GM11168 (cell line): ENCODE measurements around the gene DPP10.

Experiments used
- in situ Hi-C: fragments of 300-500 bp; cut with MboI; formaldehyde crosslinking; loops from one replicate; pipeline ENCODE4 v1.12.0; 2022; ENCODE audit warnings: low sequenced_read_pairs; ENCODE audit not compliant: unreplicated experiment

The DPP10 gene

DNA sequence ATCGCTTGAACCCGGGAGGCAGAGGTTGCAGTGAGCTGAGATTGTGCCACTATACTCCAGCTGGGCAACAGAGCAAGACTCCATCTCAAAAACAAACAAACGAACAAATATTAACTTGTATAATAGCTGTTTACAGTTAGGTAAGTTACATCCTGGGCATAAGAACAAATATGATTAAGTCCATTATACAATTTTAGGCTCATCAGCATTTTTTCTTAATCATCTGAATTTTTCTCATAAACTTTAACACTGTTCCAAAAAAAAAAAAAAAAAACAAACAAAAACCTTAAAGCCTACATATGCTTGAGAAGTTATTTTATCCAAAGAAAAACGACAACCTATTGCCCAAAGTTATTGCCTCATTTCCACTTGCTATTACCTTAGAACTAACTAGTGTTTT, 1042.5 kb downstream of the DPP10 start:
- in situ Hi-C loops = no loop called here

DNA sequence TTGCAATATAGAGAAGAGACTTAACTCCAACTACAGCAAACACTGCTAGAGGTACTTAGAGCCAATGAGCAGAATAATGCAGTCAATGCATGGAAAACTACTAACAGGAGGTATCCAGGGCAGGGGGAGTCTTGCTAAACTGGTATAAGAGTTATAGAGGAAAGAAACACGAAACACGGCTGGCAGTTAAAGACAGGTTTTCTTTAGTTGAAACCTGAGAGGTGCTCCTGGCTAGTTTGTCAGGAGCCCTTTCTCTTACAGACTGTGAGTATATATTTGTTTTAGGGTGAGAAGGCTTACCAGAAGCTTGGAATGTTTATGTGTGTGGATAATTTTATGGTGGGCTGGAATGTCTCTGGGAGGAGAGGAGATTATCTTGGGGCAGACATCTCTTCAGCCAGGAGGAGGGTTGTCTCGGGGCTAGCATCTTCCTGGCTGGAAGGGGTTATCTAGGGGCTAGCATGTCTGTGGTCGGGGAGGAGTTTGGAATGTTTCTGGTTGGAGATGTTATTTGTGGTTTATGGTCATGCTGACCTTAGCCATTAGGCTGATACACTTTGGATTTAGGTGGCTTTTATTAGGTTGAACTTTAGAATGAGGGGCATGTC, 1048.8 kb downstream of the DPP10 start:
- in situ Hi-C loops = no loop called here

DNA sequence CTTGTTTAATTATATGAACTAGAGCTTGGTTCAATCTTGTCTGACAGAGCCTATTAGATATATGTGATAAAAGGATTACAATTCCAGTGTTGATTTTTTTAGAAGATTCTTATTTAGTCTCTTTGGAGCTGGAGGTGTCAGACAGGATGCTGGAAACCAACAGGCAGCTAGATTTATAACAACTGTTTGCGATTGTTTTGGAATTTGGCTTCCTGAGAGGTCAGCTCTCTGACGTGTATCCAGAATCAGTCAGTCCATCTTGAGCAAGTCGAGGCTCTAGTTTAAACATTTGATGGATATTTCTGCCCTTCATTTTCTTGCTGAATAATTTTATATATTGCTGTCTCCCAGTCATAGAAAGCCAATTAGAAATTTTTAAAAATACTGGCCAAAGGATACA, 1062.9 kb downstream of the DPP10 start:
- in situ Hi-C loops = no loop called here

DNA sequence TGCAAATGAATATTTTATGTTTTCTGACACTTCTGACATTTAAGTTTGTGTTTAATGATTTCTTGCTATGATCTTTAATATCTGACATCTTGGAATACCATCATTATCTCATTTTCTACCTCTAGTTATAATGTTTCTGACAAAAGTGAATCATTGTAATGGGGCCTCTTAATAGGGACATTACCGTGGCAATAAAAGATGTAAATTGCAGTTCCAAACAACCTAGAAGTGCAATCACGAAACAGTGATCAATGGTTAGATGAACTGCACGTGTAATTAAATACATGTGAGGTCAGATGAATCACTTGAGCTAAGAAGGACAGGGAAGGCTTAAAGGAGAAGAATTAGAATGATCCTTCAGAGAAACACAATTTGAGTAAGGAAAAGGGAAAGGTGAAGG, 1078.3 kb downstream of the DPP10 start:
- in situ Hi-C loops = no loop called here

DNA sequence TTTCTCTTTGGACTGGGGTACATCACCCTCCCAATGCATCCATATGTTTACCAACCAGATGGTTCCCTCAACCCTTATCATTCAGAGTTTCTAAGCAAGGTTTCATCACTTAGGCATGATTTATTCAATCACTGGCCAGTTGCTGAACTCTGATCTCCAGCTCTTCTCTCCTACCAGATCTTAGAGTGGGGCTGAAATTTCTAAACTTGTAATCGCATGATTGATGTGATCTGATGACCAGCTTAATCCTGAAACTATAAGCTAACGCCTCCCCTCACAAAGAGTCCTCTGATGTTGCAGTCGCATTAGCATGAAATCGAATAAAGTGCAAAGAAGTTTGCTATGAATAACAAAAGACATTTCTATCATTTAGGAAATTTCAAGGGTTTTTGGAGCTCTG, 1082.0 kb downstream of the DPP10 start:
- in situ Hi-C loops = no loop called here

DNA sequence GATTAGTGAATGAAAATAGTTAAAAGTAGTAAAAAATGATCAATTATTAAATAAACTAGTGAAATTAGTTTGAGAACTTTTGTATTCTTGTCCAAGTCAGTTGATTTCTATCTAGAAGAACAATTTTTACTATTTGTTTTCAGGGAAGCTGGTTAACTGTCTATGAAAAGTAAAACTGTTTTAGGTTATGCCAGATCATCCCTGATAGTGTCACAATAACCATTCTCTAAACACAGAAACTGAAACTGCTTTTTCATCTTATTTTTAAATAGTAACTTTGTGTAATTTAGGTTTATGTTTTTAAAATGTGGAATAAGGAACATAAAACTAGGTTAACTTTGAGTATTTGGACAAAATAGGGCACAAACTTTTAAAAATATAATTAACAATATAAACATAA, 1087.2 kb downstream of the DPP10 start:
- in situ Hi-C loops = no loop called here

DNA sequence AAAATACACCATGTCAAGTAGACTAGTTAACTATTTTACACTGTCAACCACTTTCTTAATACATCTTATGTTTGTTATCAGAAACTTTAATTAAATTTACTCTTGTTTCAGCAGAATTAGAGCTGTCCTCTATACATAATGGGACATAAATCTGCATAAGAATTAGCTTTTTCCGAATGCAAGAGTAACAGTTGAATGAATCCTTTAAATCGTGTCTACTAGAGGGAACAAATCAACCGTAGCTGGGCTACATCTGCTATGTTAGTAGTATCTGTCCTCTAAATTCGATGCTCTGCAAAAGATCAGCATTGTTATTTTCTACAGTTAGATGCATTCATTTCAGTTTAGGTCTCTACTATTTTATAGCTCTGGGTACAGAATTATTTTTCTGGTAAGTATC, 1090.6 kb downstream of the DPP10 start:
- in situ Hi-C loops = no loop called here

DNA sequence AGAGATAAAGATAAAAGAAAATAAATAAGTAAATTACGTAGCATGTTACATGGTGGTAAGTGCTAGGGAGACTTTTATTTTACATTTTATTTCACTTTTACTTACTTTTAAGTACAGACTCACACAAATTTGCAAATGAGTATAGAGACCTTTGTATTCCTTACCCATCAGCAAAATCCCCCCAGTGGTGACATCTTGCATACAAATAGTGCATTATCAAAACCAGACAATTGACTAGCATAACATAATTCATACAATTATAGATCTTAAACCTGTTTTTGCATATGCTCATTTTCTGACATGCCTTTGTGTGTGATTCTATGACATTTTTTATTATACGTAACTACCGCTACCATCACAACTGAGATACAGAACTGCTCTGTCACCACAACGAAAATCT, 1099.4 kb downstream of the DPP10 start:
- in situ Hi-C loops = no loop called here

DNA sequence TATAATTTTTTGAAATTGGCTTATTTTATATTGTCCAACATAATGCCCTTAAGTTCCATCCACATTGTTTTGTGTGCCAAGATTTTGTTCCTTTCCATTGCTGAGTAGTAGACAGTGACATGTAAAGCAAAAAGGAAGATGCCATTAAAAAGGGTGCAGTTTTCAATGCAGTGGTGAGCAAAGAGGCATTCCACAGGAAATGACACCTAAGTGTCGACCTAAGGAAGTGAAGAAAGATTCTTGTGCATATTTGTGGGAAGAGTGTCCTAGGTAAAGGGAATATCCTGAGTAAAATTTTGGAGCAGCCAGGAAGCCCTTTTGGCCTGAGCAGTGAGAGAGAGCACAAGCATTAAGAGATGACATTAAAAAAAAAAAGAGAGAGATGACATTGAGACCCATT, 1099.9 kb downstream of the DPP10 start:
- in situ Hi-C loops = no loop called here

DNA sequence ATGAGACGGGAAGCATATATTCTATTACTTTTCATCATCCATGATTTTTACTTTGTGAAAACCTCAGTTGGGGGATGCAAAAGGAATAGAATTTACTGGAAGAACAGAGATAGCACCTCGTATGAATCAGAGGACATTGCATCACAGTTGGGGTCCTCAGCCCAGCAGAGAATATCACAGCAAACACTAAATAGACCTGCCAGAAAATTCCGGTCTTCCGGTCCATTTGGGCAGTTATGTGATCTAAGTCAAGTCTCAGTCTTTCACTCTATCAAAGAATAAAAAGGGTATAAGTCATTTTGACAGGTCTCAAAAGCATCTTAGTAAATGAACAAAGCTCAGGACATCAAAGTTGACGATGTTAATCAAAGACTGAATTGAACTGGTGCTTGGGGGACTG, 1100.6 kb downstream of the DPP10 start:
- in situ Hi-C loops = no loop called here

DNA sequence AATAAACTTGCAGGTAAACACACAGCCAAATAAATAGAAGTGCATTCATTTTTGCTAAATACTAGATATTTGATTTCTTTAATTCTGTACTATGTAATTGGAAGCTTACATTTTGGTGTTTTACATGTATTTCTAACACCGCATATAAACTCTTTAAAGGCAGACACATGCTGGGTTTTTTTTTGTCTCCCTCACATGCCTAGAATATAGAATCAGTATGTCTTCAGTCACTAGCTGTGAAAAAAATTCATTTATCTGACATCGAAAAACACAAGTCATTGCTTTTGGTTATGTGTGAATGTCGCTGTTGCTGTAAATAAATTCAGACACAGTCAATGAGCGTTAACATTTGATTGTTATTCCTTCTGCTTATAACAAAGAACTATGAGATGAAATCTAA, 1101.0 kb downstream of the DPP10 start:
- in situ Hi-C loops = no loop called here

DNA sequence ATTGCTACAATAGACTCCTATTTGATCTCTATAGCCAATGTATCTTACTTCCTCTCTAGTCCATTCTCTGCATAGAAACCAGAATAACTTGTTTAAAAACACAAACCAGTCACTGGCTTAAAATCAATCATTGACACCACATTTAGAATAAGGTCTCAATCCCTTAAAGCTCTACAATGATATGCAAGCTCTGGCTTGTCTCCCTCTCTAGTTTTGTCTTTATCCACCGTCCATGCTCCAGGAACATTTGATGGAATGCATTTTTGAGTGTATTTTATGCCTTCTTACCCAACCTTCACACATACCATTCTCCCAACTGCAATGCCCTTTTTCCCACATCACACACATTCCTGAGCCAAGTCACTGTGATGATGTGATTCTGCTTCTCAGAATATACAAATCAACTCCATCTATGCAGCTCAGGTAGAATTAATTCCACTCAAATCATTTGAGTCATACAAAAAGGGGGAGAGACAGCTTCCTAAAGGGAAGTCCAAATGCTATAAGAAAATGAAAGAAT, 1107.2 kb downstream of the DPP10 start:
- in situ Hi-C loops = no loop called here

DNA sequence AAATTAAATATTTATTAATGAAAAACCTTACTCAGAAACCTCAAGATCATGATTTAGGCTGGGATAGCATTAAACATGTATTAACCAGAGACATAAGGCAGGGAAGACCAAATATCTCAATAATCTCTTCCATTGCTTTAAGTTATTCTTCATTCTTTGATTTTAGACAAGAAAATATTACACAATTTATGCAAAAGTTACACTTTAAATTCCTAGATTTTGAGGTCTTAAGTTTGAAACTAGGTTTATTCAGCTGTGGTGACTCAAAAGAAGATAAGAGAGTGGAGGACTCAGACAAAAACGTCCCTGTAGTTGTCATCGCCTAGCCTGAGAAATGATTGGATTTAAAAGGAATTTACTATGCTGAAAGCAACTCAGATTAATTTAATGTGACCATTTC, 1110.3 kb downstream of the DPP10 start:
- in situ Hi-C loops = no loop called here

DNA sequence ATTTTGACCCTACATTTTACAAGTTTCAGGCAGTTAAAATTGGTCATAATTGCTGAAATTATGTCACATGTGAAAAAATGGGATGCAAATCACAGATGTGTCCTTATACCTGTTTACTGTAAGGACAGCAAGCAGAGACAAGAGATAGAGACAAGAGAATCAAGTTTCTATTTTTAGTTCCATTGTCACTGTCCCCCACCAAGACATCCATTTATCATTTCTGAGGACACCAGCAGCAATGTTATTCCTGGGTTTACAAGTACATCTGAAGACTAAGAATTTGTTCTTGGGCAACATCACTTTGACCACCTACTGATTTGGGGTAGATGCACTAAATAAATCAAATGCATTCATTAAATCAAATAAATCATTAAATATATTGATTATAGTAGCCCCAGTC, 1111.7 kb downstream of the DPP10 start:
- in situ Hi-C loops = no loop called here

DNA sequence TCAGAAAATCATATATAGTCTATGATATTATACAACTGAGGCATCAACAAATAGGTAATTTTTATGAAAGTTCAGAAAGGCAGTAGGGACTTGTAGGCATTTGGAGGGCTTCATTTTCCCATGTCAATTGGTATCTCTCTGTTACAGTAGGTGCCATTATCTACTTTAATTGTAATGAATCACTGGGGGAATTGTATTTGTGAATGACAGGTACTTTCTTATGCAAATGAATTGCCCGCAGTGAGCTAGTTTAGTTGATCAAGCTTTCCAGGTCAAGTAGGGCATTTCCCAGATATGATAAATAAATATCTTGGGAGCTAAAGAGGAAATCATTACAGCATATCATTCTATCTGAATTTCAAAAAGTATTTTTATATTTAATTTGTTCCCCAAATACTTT, 1116.3 kb downstream of the DPP10 start:
- in situ Hi-C loops = no loop called here

DNA sequence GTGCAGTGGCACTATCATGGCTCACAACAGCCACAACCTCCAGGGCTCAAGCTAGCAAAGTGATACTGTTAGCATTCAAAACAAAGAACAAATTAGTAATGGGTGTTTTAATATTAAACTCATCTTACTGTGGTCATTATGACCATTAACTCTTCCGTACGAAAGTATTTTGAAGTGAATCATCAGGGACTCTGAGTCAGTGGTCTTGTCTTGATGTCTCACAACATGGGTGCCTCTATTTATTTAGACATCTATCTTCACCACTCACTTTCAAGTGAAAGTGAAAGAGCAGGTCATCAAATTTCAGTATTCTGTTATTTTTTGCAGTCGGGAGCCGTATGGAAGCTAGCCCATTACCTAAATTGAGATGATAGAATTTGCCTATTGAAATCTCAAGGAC, 1118.2 kb downstream of the DPP10 start:
- in situ Hi-C loops = no loop called here

DNA sequence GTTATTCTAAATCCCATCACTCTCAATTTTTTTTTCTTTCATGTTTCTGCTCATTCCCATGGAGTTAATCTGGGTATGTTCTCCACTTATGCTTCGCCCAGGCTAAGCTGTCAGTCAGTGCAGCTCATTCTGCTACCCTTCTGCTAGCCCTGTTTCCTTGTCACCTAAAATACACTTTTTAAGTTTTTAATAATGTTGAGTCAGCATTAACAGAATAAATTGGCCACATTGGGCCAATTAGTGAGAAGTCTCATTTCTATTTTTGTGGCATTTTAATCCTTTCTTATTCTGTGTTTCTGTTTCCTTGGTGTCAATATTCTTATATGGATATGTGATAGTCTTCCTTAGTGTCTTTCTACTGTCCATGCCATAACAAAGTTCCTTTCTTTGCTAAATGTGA, 1126.2 kb downstream of the DPP10 start:
- in situ Hi-C loops = no loop called here

DNA sequence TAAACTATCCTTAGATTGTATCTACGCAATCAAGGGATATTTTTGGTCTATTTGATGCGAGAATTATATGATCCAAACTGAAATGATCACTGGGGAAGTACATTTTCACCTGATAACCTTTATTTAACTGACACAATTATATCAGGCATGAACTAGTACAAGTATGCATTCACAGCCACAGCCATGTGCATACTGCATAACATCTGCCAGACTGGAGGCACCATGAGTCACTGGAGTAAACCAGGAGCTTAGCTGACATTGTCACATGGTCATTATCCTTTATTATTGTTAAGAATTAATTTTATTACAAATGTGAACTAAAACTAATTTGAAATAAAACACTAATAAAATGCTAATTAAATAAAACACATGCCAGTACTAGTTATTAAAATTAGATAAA, 1127.1 kb downstream of the DPP10 start:
- in situ Hi-C loops = no loop called here

DNA sequence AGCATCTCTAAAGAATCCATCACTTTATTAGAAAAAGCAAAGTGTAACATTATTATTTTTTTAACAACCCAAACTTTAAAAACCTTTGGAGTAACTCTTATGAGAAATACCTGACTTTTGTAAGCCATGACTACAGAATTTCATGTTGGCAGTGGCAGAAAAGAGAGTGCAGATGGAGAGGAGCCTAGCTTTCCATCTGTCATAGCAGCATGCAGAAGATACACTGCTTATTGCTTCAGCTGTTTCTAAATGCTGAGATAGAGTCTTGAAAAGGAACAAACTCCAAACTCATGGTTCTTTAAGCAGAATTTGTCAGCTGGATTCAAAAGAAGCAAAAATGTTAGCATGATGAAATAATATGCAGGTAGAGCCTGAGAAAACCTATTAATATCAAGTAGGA, 1130.3 kb downstream of the DPP10 start:
- in situ Hi-C loops = no loop called here

DNA sequence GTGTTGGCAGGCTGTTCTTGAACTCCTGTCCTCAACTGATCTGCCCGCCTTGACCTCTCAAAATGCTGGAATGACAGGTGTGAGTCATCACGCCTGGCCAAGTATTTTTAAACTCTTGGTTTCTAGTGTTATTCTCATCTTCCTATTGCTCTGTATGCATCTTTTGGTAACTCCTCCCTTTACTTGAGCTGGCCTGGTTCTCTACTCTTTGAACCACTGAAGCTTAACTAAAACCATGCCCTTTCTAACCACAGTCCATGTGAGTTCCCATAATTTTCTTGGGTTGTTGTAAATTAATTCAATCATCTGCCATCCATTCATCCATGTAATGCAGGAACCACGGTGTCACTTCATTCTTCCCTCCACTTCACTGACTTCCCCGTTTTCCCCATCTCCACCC, 1131.3 kb downstream of the DPP10 start:
- in situ Hi-C loops = no loop called here

DNA sequence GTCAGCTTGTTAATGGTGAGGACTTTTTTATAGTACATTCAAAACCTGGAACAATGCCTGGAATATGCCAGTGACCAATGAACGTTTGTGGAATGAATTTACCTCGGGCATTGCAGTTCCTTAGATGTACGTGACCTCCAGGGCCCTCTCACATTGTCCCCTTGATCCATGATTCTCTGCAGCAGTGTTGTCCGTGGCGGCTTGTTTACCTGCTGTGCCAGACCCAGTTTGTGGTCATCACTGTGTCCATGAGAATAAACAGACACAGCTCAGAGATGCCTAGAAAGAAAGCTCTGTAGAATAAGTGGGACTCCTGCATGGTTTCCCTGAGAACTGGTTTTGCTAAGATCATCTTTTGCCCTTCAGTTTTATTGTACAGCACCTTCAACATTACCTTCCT, 1132.2 kb downstream of the DPP10 start:
- in situ Hi-C loops = no loop called here

DNA sequence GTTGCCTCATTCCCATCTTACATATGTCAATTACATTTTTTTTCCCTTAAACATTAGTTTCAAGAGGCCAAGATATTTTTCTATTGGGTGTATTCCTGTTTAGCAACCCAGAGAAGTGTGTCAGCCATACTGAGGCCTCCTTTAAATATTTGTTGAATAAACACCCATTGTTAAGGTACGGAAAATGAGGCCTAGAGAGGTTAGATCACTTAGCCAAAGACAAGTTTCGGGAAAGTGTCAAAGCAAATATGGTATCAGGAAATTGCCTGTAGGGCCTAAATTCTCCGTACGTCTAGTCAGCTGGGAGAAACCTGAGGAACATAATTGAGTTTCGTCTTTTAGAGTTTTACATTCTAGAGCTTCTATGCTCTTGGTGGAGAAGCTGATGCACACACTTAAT, 1138.3 kb downstream of the DPP10 start:
- in situ Hi-C loops = no loop called here

DNA sequence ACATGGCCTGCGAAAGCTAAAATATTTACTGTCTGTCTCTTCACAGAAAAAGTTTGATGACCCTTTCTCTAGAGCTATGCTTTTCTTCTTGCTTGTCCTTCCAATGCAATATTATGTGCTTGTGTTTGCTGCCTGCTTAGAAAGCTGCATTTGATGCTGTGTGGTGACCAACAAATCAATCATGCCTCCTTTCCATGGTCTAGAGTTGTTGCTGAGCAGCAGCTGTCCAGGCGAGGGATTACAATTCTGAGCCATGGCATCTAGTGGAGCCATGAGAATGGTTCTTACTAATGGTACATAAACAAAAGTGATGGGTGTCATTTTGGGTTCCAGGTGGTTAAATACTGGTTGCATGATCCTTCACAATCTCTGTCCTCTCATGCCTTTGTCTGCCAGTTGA, 1142.1 kb downstream of the DPP10 start:
- in situ Hi-C loops = no loop called here
